AG04449 (cell line): ENCODE data around the gene ANKRD11.

ENCODE experiments used
- CTCF ChIA-PET: fragments of 350-600 bp; formaldehyde crosslinking; extraction: SDS; loops from one replicate; lab custom pipeline; 2021; ENCODE audit warnings: antibody characterized with exemption; lab: Yijun Ruan, JAX
- POLR2A ChIA-PET: fragments of 400-600, 350-600 bp; formaldehyde crosslinking; extraction: SDS; loops from one replicate; lab custom pipeline; 2020; ENCODE audit warnings: antibody characterized with exemption, inconsistent platforms; lab: Yijun Ruan, JAX
- DNase-seq: peaks from one replicate; pipeline ENCODE4 v3.0.0-alpha.2; 2010; ENCODE audit warnings: low read depth, low spot score
- H3K4me3 ChIP-seq: 2 replicates; pipeline ENCODE4 v1.5.1; 2011; ENCODE audit warnings: low read depth, mild to moderate bottlenecking, control low read depth, low read length
- TF ChIP-seq, protein P1 (sequence below): IDR thresholded peaks from one replicate; pipeline ENCODE4 v1.5.1; 2011; ENCODE audit warnings: mild to moderate bottlenecking, moderate library complexity, low read length, control low read depth, inconsistent platforms; ENCODE audit not compliant: insufficient read depth; ENCODE audit errors: missing control alignments

ANKRD11 gene

DNA sequence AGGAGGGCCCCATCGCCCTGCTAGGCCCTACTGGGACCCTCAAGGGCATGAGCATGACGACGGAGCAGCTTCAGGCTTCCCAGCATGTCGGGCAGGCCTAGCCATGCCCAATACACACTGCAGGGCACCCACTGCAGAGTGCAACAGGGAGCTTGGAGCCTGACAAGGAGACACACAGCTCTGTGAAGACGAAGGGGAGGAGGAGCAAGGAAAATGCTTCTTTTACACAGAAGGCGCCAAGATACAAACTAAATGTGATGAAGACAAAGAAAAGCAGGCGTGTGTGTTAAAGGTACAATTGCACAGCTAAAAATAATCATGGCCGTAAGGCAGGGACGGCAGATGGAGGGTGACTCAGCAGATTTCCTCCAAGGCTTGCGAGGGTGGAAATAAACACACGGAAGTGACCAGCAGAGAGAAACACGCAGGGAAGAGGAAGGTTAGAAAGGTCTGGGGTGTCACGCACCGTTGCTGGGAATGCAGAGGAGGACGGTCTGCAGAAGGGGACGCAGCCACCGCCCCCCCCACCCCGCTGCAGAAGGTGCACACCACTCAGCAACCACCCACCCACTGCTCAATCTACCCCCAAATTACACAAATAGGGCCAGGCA, 164.4 kb downstream of the ANKRD11 start:
- ChIA-PET CTCF (interaction anchor here (0.8 to 1.2 kb wide), 3 partner anchors 9 to 183 kb away, joined by 3 to 4 read pairs (median 3); partner anchors contain the start of gene SPG7), POLR2A (interaction anchor here (0.9 to 1.1 kb wide), 2 partner anchors 17 to 183 kb away, joined by 3 read pairs; no protein-coding TSS in a partner anchor)
- TF ChIP-seq, protein P1, sequence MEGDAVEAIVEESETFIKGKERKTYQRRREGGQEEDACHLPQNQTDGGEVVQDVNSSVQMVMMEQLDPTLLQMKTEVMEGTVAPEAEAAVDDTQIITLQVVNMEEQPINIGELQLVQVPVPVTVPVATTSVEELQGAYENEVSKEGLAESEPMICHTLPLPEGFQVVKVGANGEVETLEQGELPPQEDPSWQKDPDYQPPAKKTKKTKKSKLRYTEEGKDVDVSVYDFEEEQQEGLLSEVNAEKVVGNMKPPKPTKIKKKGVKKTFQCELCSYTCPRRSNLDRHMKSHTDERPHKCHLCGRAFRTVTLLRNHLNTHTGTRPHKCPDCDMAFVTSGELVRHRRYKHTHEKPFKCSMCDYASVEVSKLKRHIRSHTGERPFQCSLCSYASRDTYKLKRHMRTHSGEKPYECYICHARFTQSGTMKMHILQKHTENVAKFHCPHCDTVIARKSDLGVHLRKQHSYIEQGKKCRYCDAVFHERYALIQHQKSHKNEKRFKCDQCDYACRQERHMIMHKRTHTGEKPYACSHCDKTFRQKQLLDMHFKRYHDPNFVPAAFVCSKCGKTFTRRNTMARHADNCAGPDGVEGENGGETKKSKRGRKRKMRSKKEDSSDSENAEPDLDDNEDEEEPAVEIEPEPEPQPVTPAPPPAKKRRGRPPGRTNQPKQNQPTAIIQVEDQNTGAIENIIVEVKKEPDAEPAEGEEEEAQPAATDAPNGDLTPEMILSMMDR = no peak
- H3K4me3 ChIP-seq = peak overlapping the region; percentile 12; the same call in 1 of the 2 replicates
- no peak for DNase-seq

GRCh38 chr16:89324056-89325010, 166.0 kb downstream of the ANKRD11 start:
- no peak for DNase-seq
- CTCF ChIA-PET = interaction anchor here (0.9 to 1.2 kb wide), 3 partner anchors 12 to 184 kb away, joined by 3 to 4 read pairs (median 3); partner anchors contain the start of gene SPG7
- TF ChIP-seq, protein P1 = no peak
- POLR2A ChIA-PET = interaction anchor here (0.8 kb wide), 1 partner anchor 183 kb away, joined by 3 read pairs; no protein-coding TSS in a partner anchor
- H3K4me3 ChIP-seq = no peak overlapping the region

DNA sequence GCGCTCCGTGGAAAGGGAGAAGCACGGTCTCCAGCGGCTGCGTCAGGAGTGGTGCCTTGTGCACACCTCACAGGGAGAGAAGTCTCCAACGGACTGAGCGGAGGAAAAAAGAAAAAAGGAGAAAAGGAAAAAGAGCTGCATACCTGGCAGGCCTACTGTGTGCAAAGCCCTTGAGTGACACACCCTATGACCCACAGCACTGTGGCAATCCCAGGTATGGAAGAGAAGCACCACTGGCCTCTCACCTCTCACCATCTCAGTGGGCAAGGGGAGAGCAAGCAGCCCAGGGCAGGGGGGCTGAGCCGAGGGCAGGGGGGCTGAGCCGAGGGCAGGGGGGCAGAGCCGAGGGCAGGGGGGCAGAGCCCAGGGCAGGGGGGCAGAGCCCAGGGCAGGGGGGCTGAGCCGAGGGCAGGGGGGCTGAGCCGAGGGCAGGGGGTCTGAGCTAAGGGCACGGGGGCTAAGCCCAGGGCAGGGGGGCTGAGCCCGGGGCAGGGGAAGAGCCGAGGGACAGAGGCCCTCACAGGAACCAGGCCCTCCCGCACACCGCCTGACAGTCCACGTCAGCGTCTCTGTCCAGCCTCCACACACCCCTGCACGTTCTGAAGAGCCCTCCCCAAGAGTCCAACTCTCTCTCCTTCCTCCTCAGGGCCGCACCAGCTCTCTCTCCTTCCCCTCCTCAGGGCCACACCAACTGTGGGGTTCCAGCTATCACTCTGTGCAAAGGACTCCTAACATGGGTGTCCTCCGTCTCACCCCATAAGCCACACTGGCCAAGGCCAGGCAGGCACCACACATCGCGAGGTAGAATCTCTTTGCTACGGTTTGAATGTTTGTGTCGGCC, 167.0 kb downstream of the ANKRD11 start:
- DNase-seq = no peak
- ChIA-PET CTCF (interaction anchor here (0.9 to 1.2 kb wide), 3 partner anchors 11 to 185 kb away, joined by 3 to 4 read pairs (median 3); partner anchors contain the start of gene SPG7), POLR2A (no interaction called here)
- H3K4me3 ChIP-seq = no peak overlapping the region
- TF ChIP-seq, protein P1 = no peak

GRCh38 chr16:89322321-89323119, 167.8 kb downstream of the ANKRD11 start:
- DNase-seq = no peak
- POLR2A ChIA-PET = no interaction called here
- no peak overlapping the region for H3K4me3 ChIP-seq
- CTCF ChIA-PET = no interaction called here
- TF ChIP-seq, protein P1 = no peak

- ChIA-PET CTCF (interaction anchor here (0.8 kb wide), 1 partner anchor 12 kb away, joined by 3 read pairs; no protein-coding TSS in a partner anchor), POLR2A (no interaction called here)
- no peak overlapping the region for H3K4me3 ChIP-seq
- TF ChIP-seq, protein P1 = no peak
- no peak for DNase-seq
These were observed 169.4 kb downstream of the ANKRD11 start for GRCh38 chr16:89320782-89321501.
